Activated effector memory CD4-positive, alpha-beta T cell treated with anti-CD3 and anti-CD28 coated beads, Interleukin-2, amount 50 U/mL, for 16 hours (primary cell): Measurements from ENCODE around the gene KDM6B.
"Not testable (repeated sequence)": the region's sequence is repeated elsewhere in the genome, so short reads cannot be mapped to it uniquely, and the experiment has no call there.

Experiments used
- DNase-seq: peaks from one replicate; pipeline ENCODE4 v3.0.0-alpha.2; 2020

The KDM6B gene

GRCh38 chr17:7854078-7854777 lies 20.2 kb downstream of the KDM6B start:
- DNase-seq, result peak; percentile 63

GRCh38 chr17:7854851-7855659 lies 21.0 kb downstream of the KDM6B start, which contains the start of gene TMEM88:
Gene TMEM88, plus strand, starts transcription at chr17:7855066. Its CDS starts 9 bp downstream, at chr17:7855075.
- peak; percentile 70 for DNase-seq

GRCh38 chr17:7855660-7856010 lies 21.6 kb downstream of the KDM6B start:
- no peak for DNase-seq

- DNase-seq, result peak; percentile 76
Measured at GRCh38 chr17:7856011-7856810, 22.2 kb downstream of the KDM6B start.

- peak; percentile 96 for DNase-seq
Measured at GRCh38 chr17:7856811-7857712, 23.0 kb downstream of the KDM6B start, which contains the start of gene NAA38. Gene NAA38, minus strand, starts transcription at chr17:7857559. Its CDS starts 96 bp downstream, at chr17:7857463.

- peak; percentile 95 for DNase-seq
Measured at GRCh38 chr17:7857713-7858521, 23.9 kb downstream of the KDM6B start, which contains the start of gene CYB5D1. Gene CYB5D1, plus strand, starts transcription at chr17:7858003. Its CDS starts 132 bp downstream, at chr17:7858135.

GRCh38 chr17:7858522-7858810 lies 24.4 kb downstream of the KDM6B start:
- peak; percentile 79 for DNase-seq

- DNase-seq, result no peak
Measured at GRCh38 chr17:7859028-7859427, 25.0 kb downstream of the KDM6B start.

- peak; percentile 76 for DNase-seq
Measured at GRCh38 chr17:7862692-7863437, 28.8 kb downstream of the KDM6B start.

GRCh38 chr17:7864384-7864783 lies 30.4 kb downstream of the KDM6B start:
- DNase-seq, result not testable (repeated sequence)

GRCh38 chr17:7864995-7865650 lies 31.1 kb downstream of the KDM6B start:
- DNase-seq, result no peak

- DNase-seq, result no peak
Measured at GRCh38 chr17:7867881-7868329, 33.9 kb downstream of the KDM6B start.

GRCh38 chr17:7873051-7873450 lies 39.0 kb downstream of the KDM6B start:
- DNase-seq, result no peak

GRCh38 chr17:7875804-7876370 lies 41.9 kb downstream of the KDM6B start:
- no peak for DNase-seq

GRCh38 chr17:7878234-7878633 lies 44.2 kb downstream of the KDM6B start:
- DNase-seq, result no peak

- no peak for DNase-seq
Measured at GRCh38 chr17:7880076-7880868, 46.3 kb downstream of the KDM6B start.

GRCh38 chr17:7881276-7882054 lies 47.4 kb downstream of the KDM6B start:
- DNase-seq, result no peak

- DNase-seq, result no peak
Measured at GRCh38 chr17:7882068-7882467, 48.1 kb downstream of the KDM6B start.
